ENCODE measurements around the gene ELFN1.

DNA sequence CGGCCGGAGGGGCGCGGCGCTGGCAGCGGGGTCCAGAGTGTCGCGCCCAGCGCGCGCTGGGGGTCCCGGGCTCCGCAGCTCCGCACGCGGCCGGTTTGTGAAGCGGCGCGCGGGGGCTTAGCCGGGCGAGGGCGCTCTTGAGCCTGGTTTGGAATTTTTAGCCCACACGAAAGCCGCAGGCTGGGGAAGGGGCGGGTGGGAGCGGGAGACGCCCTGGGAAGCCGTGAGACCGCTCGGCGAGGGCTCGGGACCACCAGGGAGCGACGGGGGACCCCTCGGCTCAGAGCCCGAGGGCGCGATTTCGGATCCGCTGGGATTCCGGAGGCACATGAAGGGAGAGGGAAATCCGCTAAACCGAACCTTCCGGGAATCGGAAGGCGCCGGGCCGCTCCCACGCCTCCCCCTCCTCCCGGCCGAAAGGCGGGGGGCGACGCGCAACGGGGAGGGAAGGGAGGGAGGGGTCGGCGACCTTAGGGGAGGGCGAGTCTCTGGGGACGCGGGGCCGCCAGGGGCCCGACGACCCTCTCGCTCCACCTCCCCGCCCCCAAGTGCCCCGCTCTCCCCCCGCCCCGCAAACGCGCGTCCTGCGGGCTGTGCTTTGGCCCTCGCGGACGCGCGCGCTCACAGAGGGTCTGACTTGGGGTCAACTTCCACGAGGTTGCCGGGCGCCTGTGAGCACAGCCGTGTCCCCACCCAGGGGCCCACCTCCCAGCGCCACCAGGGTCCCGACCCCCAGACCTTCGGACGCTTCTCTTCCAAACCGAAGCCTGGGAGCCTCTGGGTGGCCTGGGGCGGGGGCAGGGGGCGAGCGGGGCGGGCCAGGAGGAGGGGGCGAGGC, 5.1 kb upstream of the ELFN1 start:
- TF ChIP-seq, protein P1, sequence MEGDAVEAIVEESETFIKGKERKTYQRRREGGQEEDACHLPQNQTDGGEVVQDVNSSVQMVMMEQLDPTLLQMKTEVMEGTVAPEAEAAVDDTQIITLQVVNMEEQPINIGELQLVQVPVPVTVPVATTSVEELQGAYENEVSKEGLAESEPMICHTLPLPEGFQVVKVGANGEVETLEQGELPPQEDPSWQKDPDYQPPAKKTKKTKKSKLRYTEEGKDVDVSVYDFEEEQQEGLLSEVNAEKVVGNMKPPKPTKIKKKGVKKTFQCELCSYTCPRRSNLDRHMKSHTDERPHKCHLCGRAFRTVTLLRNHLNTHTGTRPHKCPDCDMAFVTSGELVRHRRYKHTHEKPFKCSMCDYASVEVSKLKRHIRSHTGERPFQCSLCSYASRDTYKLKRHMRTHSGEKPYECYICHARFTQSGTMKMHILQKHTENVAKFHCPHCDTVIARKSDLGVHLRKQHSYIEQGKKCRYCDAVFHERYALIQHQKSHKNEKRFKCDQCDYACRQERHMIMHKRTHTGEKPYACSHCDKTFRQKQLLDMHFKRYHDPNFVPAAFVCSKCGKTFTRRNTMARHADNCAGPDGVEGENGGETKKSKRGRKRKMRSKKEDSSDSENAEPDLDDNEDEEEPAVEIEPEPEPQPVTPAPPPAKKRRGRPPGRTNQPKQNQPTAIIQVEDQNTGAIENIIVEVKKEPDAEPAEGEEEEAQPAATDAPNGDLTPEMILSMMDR (optimal IDR thresholded peaks at IDR 0.05 in 1 of 3, IDR thresholded peaks at IDR 0.05 in 1 of 3, conservative IDR thresholded peaks at IDR 0.05 in 1 of 3; ENCODE audit: extremely low read depth in 1 of 3, insufficient read depth in 2 of 3, low read length in 3 of 3) = peak in 2 of 3 experiments; percentile 74 to 80
- peak; percentile 38 for TF ChIP-seq EZH2 (IDR thresholded peaks at IDR 0.05; ENCODE audit: low read length)

Data from keratinocyte (primary cell).